HG02884 (cell line): ENCODE measurements around the gene CCDC178.
"Not testable (repeated sequence)": the region's sequence is repeated elsewhere in the genome, so short reads cannot be mapped to it uniquely, and the experiment has no call there.

Experiments used
- ATAC-seq: cut with Tn5 transposase; IDR thresholded peaks from one replicate; pipeline ENCODE4 v1.9.1; 2021; ENCODE audit warnings: mild to moderate bottlenecking, moderate library complexity; ENCODE audit not compliant: unreplicated experiment

The CCDC178 gene

GRCh38 chr18:33239298-33239697, 201.2 kb downstream of the CCDC178 start:
- ATAC-seq = no peak

GRCh38 chr18:33232318-33232626, 208.2 kb downstream of the CCDC178 start:
- ATAC-seq = peak; percentile 17

- ATAC-seq = peak; percentile 93
Observed at GRCh38 chr18:33231474-33232317, 208.8 kb downstream of the CCDC178 start.

GRCh38 chr18:33212363-33212762, 228.2 kb downstream of the CCDC178 start:
- no peak for ATAC-seq

- no peak for ATAC-seq
Observed at GRCh38 chr18:33210575-33211189, 229.8 kb downstream of the CCDC178 start.

GRCh38 chr18:33205777-33206176, 234.7 kb downstream of the CCDC178 start:
- no peak for ATAC-seq

GRCh38 chr18:33201509-33201926, 239.0 kb downstream of the CCDC178 start:
- ATAC-seq = no peak

- ATAC-seq = no peak
Observed at GRCh38 chr18:33195795-33196194, 244.7 kb downstream of the CCDC178 start.

GRCh38 chr18:33194793-33195192, 245.7 kb downstream of the CCDC178 start:
- no peak for ATAC-seq

GRCh38 chr18:33184958-33185357, 255.6 kb downstream of the CCDC178 start:
- ATAC-seq = no peak

- ATAC-seq = no peak
Observed at GRCh38 chr18:33184175-33184574, 256.3 kb downstream of the CCDC178 start.

GRCh38 chr18:33183136-33183535, 257.4 kb downstream of the CCDC178 start:
- ATAC-seq = no peak

GRCh38 chr18:33181016-33181415, 259.5 kb downstream of the CCDC178 start:
- no peak for ATAC-seq

GRCh38 chr18:33169218-33169617, 271.3 kb downstream of the CCDC178 start:
- ATAC-seq = no peak

- ATAC-seq = not testable (repeated sequence)
Observed at GRCh38 chr18:33164121-33164520, 276.4 kb downstream of the CCDC178 start.

- ATAC-seq = no peak
Observed at GRCh38 chr18:33161131-33161530, 279.4 kb downstream of the CCDC178 start.

- ATAC-seq = no peak
Observed at GRCh38 chr18:33159151-33159550, 281.4 kb downstream of the CCDC178 start.

GRCh38 chr18:33157893-33158292, 282.6 kb downstream of the CCDC178 start:
- ATAC-seq = no peak

- no peak for ATAC-seq
Observed at GRCh38 chr18:33156906-33157470, 283.5 kb downstream of the CCDC178 start.

GRCh38 chr18:33154049-33154448, 286.5 kb downstream of the CCDC178 start:
- no peak for ATAC-seq

- no peak for ATAC-seq
Observed at GRCh38 chr18:33152376-33152775, 288.1 kb downstream of the CCDC178 start.

- ATAC-seq = not testable (repeated sequence)
Observed at GRCh38 chr18:33147811-33148210, 292.7 kb downstream of the CCDC178 start.
